H1 (cell line): ENCODE measurements around the gene BORCS8. TPM values are rescaled to one million over a fixed set of nuclear protein-coding genes. Genes with fewer than 3 reads are reported as not detected.

Source experiments
- CTCF ChIA-PET: fragments of 300-600 bp; sonication (Branson Sonifier 250); formaldehyde crosslinking; loops from one replicate; lab custom pipeline; 2021; ENCODE audit not compliant: partially characterized antibody; lab: Charles Lee
- POLR2A ChIA-PET: fragments of 300-600 bp; sonication (Branson Sonifier 250); formaldehyde crosslinking; loops from one replicate; lab custom pipeline; 2021; ENCODE audit warnings: inconsistent platforms; ENCODE audit not compliant: partially characterized antibody; lab: Charles Lee
- DNase-seq, 2 experiments: peaks; one replicate each; pipeline versions ENCODE4 v3.0.0 to v3.0.0-alpha.2; 2010 to 2022; ENCODE audit warnings: low spot score in 2 of 2, low read depth in 1 of 2, mixed read lengths in 1 of 2
- FAIRE-seq: peaks from 2 replicates; lab custom pipeline; 2011; peaks lifted over from hg19 to GRCh38; lab: Jason Lieb, UNC
- H2AFZ ChIP-seq: 2 replicates; pipeline ENCODE4 v1.8.1; 2012; ENCODE audit warnings: low read length, inconsistent platforms
- H2AK5ac ChIP-seq: 2 replicates; pipeline ENCODE4 v1.6.1; 2013; ENCODE audit warnings: low read depth, low read length
- H2BK120ac ChIP-seq: replicated peaks from 2 replicates; pipeline ENCODE3; 2013; ENCODE audit warnings: low read depth, low read length, inconsistent platforms
- H2BK12ac ChIP-seq: 2 replicates; pipeline ENCODE4 v1.6.1; 2013; ENCODE audit warnings: low read depth, low read length
- H2BK15ac ChIP-seq: 2 replicates; pipeline ENCODE4 v1.6.1; 2013; ENCODE audit warnings: low read length
- H2BK20ac ChIP-seq: 2 replicates; pipeline ENCODE4 v1.6.1; 2013; ENCODE audit warnings: low read length
- H2BK5ac ChIP-seq: 2 replicates; pipeline ENCODE4 v1.6.1; 2013; ENCODE audit warnings: low read depth, low read length
- H3K14ac ChIP-seq: 2 replicates; pipeline ENCODE4 v1.6.1; 2013; ENCODE audit warnings: inconsistent platforms; ENCODE audit not compliant: insufficient read length
- H3K18ac ChIP-seq: 2 replicates; pipeline ENCODE4 v1.6.1; 2013; ENCODE audit warnings: low read length; ENCODE audit errors: extremely low read depth
- H3K23ac ChIP-seq: 2 replicates; pipeline ENCODE4 v1.6.1; 2013; ENCODE audit warnings: inconsistent platforms; ENCODE audit not compliant: insufficient read length
- H3K23me2 ChIP-seq: 2 replicates; pipeline ENCODE4 v1.6.1; 2013; ENCODE audit warnings: low read depth, low read length
- H3K27ac ChIP-seq: 2 replicates; pipeline ENCODE4 v1.6.1; 2011; ENCODE audit warnings: low read depth, low read length, inconsistent platforms
- H3K27me3 ChIP-seq, 4 experiments: replicated peaks in 1 of 4; 1 replicate in 1 of 4; 2 replicates in 3 of 4; pipeline versions ENCODE4 v1.6.1 to v1.8.1; 2011 to 2013; ENCODE audit warnings: low read length in 3 of 4, mild to moderate bottlenecking in 3 of 4, inconsistent platforms in 2 of 4, mixed read lengths in 2 of 4, moderate library complexity in 1 of 4; ENCODE audit not compliant: control insufficient read depth in 3 of 4, insufficient read depth in 3 of 4; ENCODE audit errors: extremely low read depth in 1 of 4
- H3K36me3 ChIP-seq, 4 experiments: 2 replicates each; pipeline versions ENCODE4 v1.6.1 to v1.8.1; 2011 to 2013; ENCODE audit warnings: mild to moderate bottlenecking in 4 of 4, low read length in 3 of 4, moderate library complexity in 2 of 4, control low read depth in 1 of 4, inconsistent platforms in 1 of 4; ENCODE audit not compliant: insufficient read depth in 4 of 4, control insufficient read depth in 2 of 4
- H3K4ac ChIP-seq: replicated peaks from 2 replicates; pipeline ENCODE3; 2013; ENCODE audit warnings: low read length, low read depth, mixed read lengths, inconsistent platforms; ENCODE audit not compliant: insufficient read length
- H3K4me1 ChIP-seq, 4 experiments: replicated peaks in 1 of 4; 1 replicate in 1 of 4; 2 replicates in 3 of 4; pipeline versions ENCODE4 v1.6.1 to v1.8.1; 2011 to 2013; ENCODE audit warnings: low read length in 3 of 4, inconsistent platforms in 2 of 4, mixed read lengths in 1 of 4; ENCODE audit not compliant: insufficient read depth in 4 of 4, control insufficient read depth in 3 of 4
- H3K4me2 ChIP-seq, 2 experiments: 2 replicates each; pipeline versions ENCODE4 v1.6.1 to v1.8.1; 2011 to 2013; ENCODE audit warnings: low read depth in 2 of 2, low read length in 2 of 2, control low read depth in 1 of 2, inconsistent platforms in 1 of 2, mild to moderate bottlenecking in 1 of 2; ENCODE audit not compliant: insufficient read depth in 1 of 2
- H3K4me3 ChIP-seq, 4 experiments: fragments of 200-600, 300-600 bp in 1 of 4; sonication (generic), shearing (Covaris generic), sonication (Bioruptor Twin) in 1 of 4; 2 replicates each; pipeline versions ENCODE4 v1.5.1 to v1.8.1; 2011 to 2016; ENCODE audit warnings: low read length in 4 of 4, low read depth in 3 of 4, control low read depth in 2 of 4, inconsistent platforms in 2 of 4, mild to moderate bottlenecking in 2 of 4, mixed read lengths in 1 of 4, moderate library complexity in 1 of 4; ENCODE audit not compliant: insufficient read depth in 2 of 4; ENCODE audit errors: extremely low read depth in 1 of 4
- H3K56ac ChIP-seq: replicated peaks from 2 replicates; pipeline ENCODE3; 2013; ENCODE audit warnings: low read depth, mild to moderate bottlenecking, mixed read lengths, low read length, inconsistent platforms; ENCODE audit not compliant: insufficient read length
- H3K79me1 ChIP-seq: 2 replicates; pipeline ENCODE4 v1.6.1; 2013; ENCODE audit warnings: low read depth, low read length, control low read depth
- H3K79me2 ChIP-seq, 2 experiments: 2 replicates each; pipeline versions ENCODE4 v1.6.1 to v1.8.1; 2012 to 2013; ENCODE audit warnings: low read length in 2 of 2, mild to moderate bottlenecking in 2 of 2, inconsistent platforms in 1 of 2; ENCODE audit not compliant: insufficient read depth in 2 of 2, control insufficient read depth in 1 of 2
- H3K9ac ChIP-seq, 4 experiments: replicated peaks in 1 of 4; 1 replicate in 1 of 4; 2 replicates in 3 of 4; pipeline versions ENCODE4 v1.6.1 to v1.8.1; 2011 to 2013; ENCODE audit warnings: low read depth in 3 of 4, low read length in 3 of 4, control low read depth in 2 of 4, mild to moderate bottlenecking in 2 of 4, moderate library complexity in 2 of 4, inconsistent platforms in 1 of 4; ENCODE audit errors: extremely low read depth in 1 of 4
- H3K9me3 ChIP-seq, 2 experiments: 2 replicates each; pipeline versions ENCODE4 v1.6.1 to v1.8.1; 2012 to 2013; ENCODE audit warnings: mild to moderate bottlenecking in 2 of 2, moderate library complexity in 2 of 2, control low read depth in 1 of 2, inconsistent platforms in 1 of 2, low read depth in 1 of 2, low read length in 1 of 2, mixed read lengths in 1 of 2; ENCODE audit not compliant: insufficient read depth in 2 of 2
- H4K20me1 ChIP-seq, 2 experiments: replicated peaks in 1 of 2; 2 replicates each; pipeline versions ENCODE3 to v1.8.1; 2011 to 2013; ENCODE audit warnings: inconsistent platforms in 2 of 2, low read length in 2 of 2, mild to moderate bottlenecking in 1 of 2; ENCODE audit not compliant: insufficient read depth in 2 of 2, control insufficient read depth in 1 of 2
- H4K5ac ChIP-seq: 2 replicates; pipeline ENCODE4 v1.6.1; 2013; ENCODE audit warnings: low read length, low read depth, mixed read lengths, inconsistent platforms; ENCODE audit not compliant: insufficient read length
- H4K8ac ChIP-seq: 2 replicates; pipeline ENCODE4 v1.8.0; 2013; ENCODE audit warnings: mild to moderate bottlenecking, moderate library complexity, low read length, inconsistent platforms; ENCODE audit not compliant: insufficient read depth; ENCODE audit errors: extremely low read depth
- H4K91ac ChIP-seq: replicated peaks from 2 replicates; pipeline ENCODE3; 2013; ENCODE audit warnings: low read length, mixed read lengths, inconsistent platforms; ENCODE audit not compliant: insufficient read length
- WGBS, 2 experiments: shearing (Covaris generic) in 1 of 2; methylation state at CpG; one replicate each; pipeline versions ENCODE4 v1.1.6 to v1.1.7; 2013 to 2015; ENCODE audit warnings: low lambda C conversion rate in 2 of 2, mixed read lengths in 2 of 2, inconsistent platforms in 1 of 2, low coverage in 1 of 2, missing lambda C conversion rate in 1 of 2; ENCODE audit not compliant: insufficient replicate concordance in 2 of 2, insufficient coverage in 1 of 2, insufficient read length in 1 of 2; ENCODE audit errors: extremely low coverage in 1 of 2, missing lambda C conversion rate in 1 of 2; 5-methylcytosine and 5-hydroxymethylcytosine counted together
- polyA plus RNA-seq, 7 experiments: library from polyadenylated mRNA; depleted of rRNA in 3 of 7; stranded (reverse) in 5 of 7; unstranded in 2 of 7; fragments of >200 nt in 5 of 7; fragments of 200-250 nt in 2 of 7; gene quantifications; 1 replicate in 5 of 7; 2 replicates in 1 of 7; 4 replicates in 1 of 7; pipeline versions ENCODE4 v1.2.1 to v1.2.3, GENCODE V29; 2011 to 2013; ENCODE audit warnings: missing spikeins in 2 of 7, mixed read lengths in 2 of 7
- total RNA-seq: library from RNA; stranded (reverse); fragmentation: NEBNext Ultra II Directional; extraction: Animal tissue kit (Norgen Biotek cat#: 25700); gene quantifications from 2 replicates; pipeline ENCODE4 v1.2.1, GENCODE V29; 2021
- TF ChIP-seq, protein P1 (sequence below), 3 experiments: IDR thresholded peaks; 1 replicate in 2 of 3; 2 replicates in 1 of 3; pipeline versions ENCODE4 v1.5.1 to v1.6.1; 2011; ENCODE audit warnings: low read length in 3 of 3, mild to moderate bottlenecking in 3 of 3, inconsistent platforms in 2 of 3, low read depth in 1 of 3, moderate library complexity in 1 of 3; ENCODE audit not compliant: insufficient read depth in 1 of 3; ENCODE audit errors: control extremely low read depth in 1 of 3

Gene BORCS8
- total and polyA plus RNA-seq, 2 of the 8 experiments (the other 6 are each of a cell fraction or from before 2014, with no cell fraction given): 15.0 to 15.9 TPM

DNA sequence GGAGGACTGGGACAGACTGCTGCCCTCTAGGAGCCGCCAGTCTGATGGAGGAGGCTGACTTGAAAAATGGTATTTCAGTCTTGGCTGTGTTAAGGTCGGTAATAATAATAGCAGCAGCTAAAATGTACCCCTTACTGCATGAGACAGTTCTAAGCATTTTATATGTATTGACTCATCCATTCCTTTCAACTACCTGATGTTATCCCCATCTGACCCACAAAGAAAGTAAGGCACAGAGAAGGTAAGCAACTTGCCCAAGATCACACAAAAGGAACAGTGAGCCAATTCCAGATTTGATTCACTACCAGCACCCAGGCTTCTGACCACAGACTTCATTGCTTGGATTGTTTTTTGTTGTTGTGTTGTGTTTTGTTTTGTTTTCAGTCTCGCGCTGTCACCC is 23.8 kb upstream of the BORCS8 start:
- no peak overlapping the region for H2BK12ac ChIP-seq
- FAIRE-seq: no peak
- H2BK15ac ChIP-seq: no peak overlapping the region
- H2BK120ac ChIP-seq: no peak overlapping the region
- no peak overlapping the region for H3K23ac ChIP-seq
- peaks cover 3 to 14% of the 10 kb centered on the region in 2 experiments for H4K20me1 ChIP-seq
- H3K23me2 ChIP-seq: peaks cover 3% of the 10 kb centered on the region; the same call in 1 of the 2 replicates
- H4K5ac ChIP-seq: no peak overlapping the region
- WGBS, 2 experiments: 78% methylated on average over 4 of the region's 4 CpGs; no CpG with 5 or more reads in 1 of the 2 experiments
- no peak overlapping the region for H2BK5ac ChIP-seq
- DNase-seq: no peak
- no peak overlapping the region for H3K9ac ChIP-seq
- no peak overlapping the region for H3K4me2 ChIP-seq
- H3K27ac ChIP-seq: no peak overlapping the region
- peaks cover 0 to 16% (median 10%) of the 10 kb centered on the region in 4 experiments; a peak in 6 of 7 replicates for H3K4me1 ChIP-seq
- no peak overlapping the region for H3K18ac ChIP-seq
- H2AFZ ChIP-seq: no peak overlapping the region
- H3K56ac ChIP-seq: no peak overlapping the region
- H2AK5ac ChIP-seq: no peak overlapping the region
- peaks cover 11 to 33% (median 30%) of the 10 kb centered on the region in 4 experiments for H3K27me3 ChIP-seq
- H3K4ac ChIP-seq: no peak overlapping the region
- H4K8ac ChIP-seq: no peak overlapping the region
- no peaks in the 10 kb centered on the region for H3K36me3 ChIP-seq
- H3K79me1 ChIP-seq: no peaks in the 10 kb centered on the region
- H3K14ac ChIP-seq: no peak overlapping the region
- H4K91ac ChIP-seq: no peak overlapping the region
- CTCF ChIA-PET: interaction anchor here (1.1 to 3.3 kb wide), 5 partner anchors 9 to 44 kb away, joined by 3 to 16 read pairs (median 3); no protein-coding TSS in a partner anchor
- no peak overlapping the region for H2BK20ac ChIP-seq
- POLR2A ChIA-PET: interaction anchor here (0.6 to 7.4 kb wide), 5 partner anchors 9 to 44 kb away, joined by 3 to 45 read pairs (median 5); partner anchors contain the start of genes BORCS8, NR2C2AP and RFXANK
- no peaks in the 10 kb centered on the region for H3K79me2 ChIP-seq
- no peaks in the 10 kb centered on the region for H3K9me3 ChIP-seq
- no peak overlapping the region for H3K4me3 ChIP-seq
- TF ChIP-seq, protein P1, sequence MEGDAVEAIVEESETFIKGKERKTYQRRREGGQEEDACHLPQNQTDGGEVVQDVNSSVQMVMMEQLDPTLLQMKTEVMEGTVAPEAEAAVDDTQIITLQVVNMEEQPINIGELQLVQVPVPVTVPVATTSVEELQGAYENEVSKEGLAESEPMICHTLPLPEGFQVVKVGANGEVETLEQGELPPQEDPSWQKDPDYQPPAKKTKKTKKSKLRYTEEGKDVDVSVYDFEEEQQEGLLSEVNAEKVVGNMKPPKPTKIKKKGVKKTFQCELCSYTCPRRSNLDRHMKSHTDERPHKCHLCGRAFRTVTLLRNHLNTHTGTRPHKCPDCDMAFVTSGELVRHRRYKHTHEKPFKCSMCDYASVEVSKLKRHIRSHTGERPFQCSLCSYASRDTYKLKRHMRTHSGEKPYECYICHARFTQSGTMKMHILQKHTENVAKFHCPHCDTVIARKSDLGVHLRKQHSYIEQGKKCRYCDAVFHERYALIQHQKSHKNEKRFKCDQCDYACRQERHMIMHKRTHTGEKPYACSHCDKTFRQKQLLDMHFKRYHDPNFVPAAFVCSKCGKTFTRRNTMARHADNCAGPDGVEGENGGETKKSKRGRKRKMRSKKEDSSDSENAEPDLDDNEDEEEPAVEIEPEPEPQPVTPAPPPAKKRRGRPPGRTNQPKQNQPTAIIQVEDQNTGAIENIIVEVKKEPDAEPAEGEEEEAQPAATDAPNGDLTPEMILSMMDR (IDR thresholded peaks at IDR 0.05; ENCODE audit: control extremely low read depth in 1 of 3, insufficient read depth in 1 of 3, low read depth in 1 of 3, low read length in 3 of 3): no peak
